ENCODE data around the gene ZMYND12.

ZMYND12 gene

GRCh38 chr1:42385283-42385682, 70.5 kb downstream of the ZMYND12 start:
- Histone ChIP-seq H3K27me3 (ENCODE audit: insufficient read depth, low read length) (no peaks in the 10 kb centered on the region), H3K4me1 (ENCODE audit: insufficient read depth, low read length, severe bottlenecking) (no peaks in the 10 kb centered on the region), H3K4me2 (ENCODE audit: low read length) (no peak overlapping the region), H3K79me2 (ENCODE audit: insufficient read depth, low read length) (no peaks in the 10 kb centered on the region), H3K36me3 (ENCODE audit: insufficient read depth, low read length) (no peaks in the 10 kb centered on the region), H2AFZ (ENCODE audit: low read length) (no peak overlapping the region), H3F3A (ENCODE audit: insufficient read depth, low read length) (no peaks in the 10 kb centered on the region), H3K4me3 (ENCODE audit: low read depth, low read length, poor library complexity, severe bottlenecking) (no peak overlapping the region), H3K9me3 (ENCODE audit: low read length) (no peaks in the 10 kb centered on the region), H3K9me2 (ENCODE audit: low read depth, low read length) (no peaks in the 10 kb centered on the region), H3K9ac (ENCODE audit: low read length) (no peak overlapping the region), H3K27ac (ENCODE audit: low read depth, low read length, poor library complexity, severe bottlenecking) (no peak overlapping the region), H4K20me1 (ENCODE audit: insufficient read depth, low read length) (no peaks in the 10 kb centered on the region)
- TF ChIP-seq CTCF (IDR thresholded peaks at IDR 0.05; ENCODE audit: low read length) (no peak), EZH2 (IDR thresholded peaks at IDR 0.05; ENCODE audit: borderline replicate concordance, low read length) (no peak)

- Histone ChIP-seq H3K27ac (ENCODE audit: low read depth, low read length, poor library complexity, severe bottlenecking) (no peak overlapping the region), H3K9me2 (ENCODE audit: low read depth, low read length) (no peaks in the 10 kb centered on the region), H3K79me2 (ENCODE audit: insufficient read depth, low read length) (no peaks in the 10 kb centered on the region), H2AFZ (ENCODE audit: low read length) (no peak overlapping the region), H3K9ac (ENCODE audit: low read length) (no peak overlapping the region; the same call in 1 of the 2 replicates), H3F3A (ENCODE audit: insufficient read depth, low read length) (no peaks in the 10 kb centered on the region), H4K20me1 (ENCODE audit: insufficient read depth, low read length) (no peaks in the 10 kb centered on the region), H3K27me3 (ENCODE audit: insufficient read depth, low read length) (no peaks in the 10 kb centered on the region; the same call in 1 of the 2 replicates), H3K4me1 (ENCODE audit: insufficient read depth, low read length, severe bottlenecking) (peaks cover 4% of the 10 kb centered on the region), H3K4me3 (ENCODE audit: low read depth, low read length, poor library complexity, severe bottlenecking) (peak overlapping the region; percentile 61), H3K4me2 (ENCODE audit: low read length) (peak overlapping the region; percentile 65), H3K9me3 (ENCODE audit: low read length) (no peaks in the 10 kb centered on the region), H3K36me3 (ENCODE audit: insufficient read depth, low read length) (no peaks in the 10 kb centered on the region)
- TF ChIP-seq CTCF (IDR thresholded peaks at IDR 0.05; ENCODE audit: low read length) (no peak), EZH2 (IDR thresholded peaks at IDR 0.05; ENCODE audit: borderline replicate concordance, low read length) (no peak)
Observed at GRCh38 chr1:42381280-42381673, 74.5 kb downstream of the ZMYND12 start.

- peak within 1 kb of the TSS; percentile 65 for H3K4me2 ChIP-seq (ENCODE audit: low read length)
- TF ChIP-seq CTCF (IDR thresholded peaks at IDR 0.05; ENCODE audit: low read length) (no peak), EZH2 (IDR thresholded peaks at IDR 0.05; ENCODE audit: borderline replicate concordance, low read length) (no peak)
- H3K9me3 ChIP-seq (ENCODE audit: low read length) = no peaks in the 10 kb centered on the region
- H3K9ac ChIP-seq (ENCODE audit: low read length) = peak within 1 kb of the TSS; percentile 35; the same call in 1 of the 2 replicates
- no peaks in the 10 kb centered on the region for H3K36me3 ChIP-seq (ENCODE audit: insufficient read depth, low read length)
- H3F3A ChIP-seq (ENCODE audit: insufficient read depth, low read length) = no peaks in the 10 kb centered on the region
- no peaks in the 10 kb centered on the region for H4K20me1 ChIP-seq (ENCODE audit: insufficient read depth, low read length)
- H3K79me2 ChIP-seq (ENCODE audit: insufficient read depth, low read length) = no peaks in the 10 kb centered on the region
- peaks cover 4% of the 10 kb centered on the region for H3K4me1 ChIP-seq (ENCODE audit: insufficient read depth, low read length, severe bottlenecking)
- no peaks in the 10 kb centered on the region for H3K9me2 ChIP-seq (ENCODE audit: low read depth, low read length)
- H3K27me3 ChIP-seq (ENCODE audit: insufficient read depth, low read length) = no peaks in the 10 kb centered on the region; the same call in 1 of the 2 replicates
- H2AFZ ChIP-seq (ENCODE audit: low read length) = no peak within 1 kb of the TSS
- peak within 1 kb of the TSS; percentile 61 for H3K4me3 ChIP-seq (ENCODE audit: low read depth, low read length, poor library complexity, severe bottlenecking)
- no peak within 1 kb of the TSS for H3K27ac ChIP-seq (ENCODE audit: low read depth, low read length, poor library complexity, severe bottlenecking)
Observed at GRCh38 chr1:42380586-42381279, 75.1 kb downstream of the ZMYND12 start, which contains the start of gene RIMKLA. Gene RIMKLA, plus strand, starts transcription at chr1:42380792. Its CDS starts 143 bp downstream, at chr1:42380935.
